ENCODE data around the gene FLNB.

The FLNB gene

GRCh38 chr3:58184982-58185360, 176.7 kb downstream of the FLNB start:
- peaks cover 26% of the 10 kb centered on the region for H3K27me3 Mint-ChIP-seq (ENCODE audit: low read depth)
- TF ChIP-seq, protein P1, sequence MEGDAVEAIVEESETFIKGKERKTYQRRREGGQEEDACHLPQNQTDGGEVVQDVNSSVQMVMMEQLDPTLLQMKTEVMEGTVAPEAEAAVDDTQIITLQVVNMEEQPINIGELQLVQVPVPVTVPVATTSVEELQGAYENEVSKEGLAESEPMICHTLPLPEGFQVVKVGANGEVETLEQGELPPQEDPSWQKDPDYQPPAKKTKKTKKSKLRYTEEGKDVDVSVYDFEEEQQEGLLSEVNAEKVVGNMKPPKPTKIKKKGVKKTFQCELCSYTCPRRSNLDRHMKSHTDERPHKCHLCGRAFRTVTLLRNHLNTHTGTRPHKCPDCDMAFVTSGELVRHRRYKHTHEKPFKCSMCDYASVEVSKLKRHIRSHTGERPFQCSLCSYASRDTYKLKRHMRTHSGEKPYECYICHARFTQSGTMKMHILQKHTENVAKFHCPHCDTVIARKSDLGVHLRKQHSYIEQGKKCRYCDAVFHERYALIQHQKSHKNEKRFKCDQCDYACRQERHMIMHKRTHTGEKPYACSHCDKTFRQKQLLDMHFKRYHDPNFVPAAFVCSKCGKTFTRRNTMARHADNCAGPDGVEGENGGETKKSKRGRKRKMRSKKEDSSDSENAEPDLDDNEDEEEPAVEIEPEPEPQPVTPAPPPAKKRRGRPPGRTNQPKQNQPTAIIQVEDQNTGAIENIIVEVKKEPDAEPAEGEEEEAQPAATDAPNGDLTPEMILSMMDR (IDR thresholded peaks at IDR 0.05; ENCODE audit: unreplicated experiment in 3 of 3), result no peak
- no peak overlapping the region for H3K4me3 Mint-ChIP-seq
- no peaks in the 10 kb centered on the region for H3K9me3 Mint-ChIP-seq
- no peak overlapping the region for H3K27ac Mint-ChIP-seq
- no peaks in the 10 kb centered on the region for H3K36me3 Mint-ChIP-seq (ENCODE audit: low read depth)
- no peaks in the 10 kb centered on the region for H3K4me1 Mint-ChIP-seq

DNA sequence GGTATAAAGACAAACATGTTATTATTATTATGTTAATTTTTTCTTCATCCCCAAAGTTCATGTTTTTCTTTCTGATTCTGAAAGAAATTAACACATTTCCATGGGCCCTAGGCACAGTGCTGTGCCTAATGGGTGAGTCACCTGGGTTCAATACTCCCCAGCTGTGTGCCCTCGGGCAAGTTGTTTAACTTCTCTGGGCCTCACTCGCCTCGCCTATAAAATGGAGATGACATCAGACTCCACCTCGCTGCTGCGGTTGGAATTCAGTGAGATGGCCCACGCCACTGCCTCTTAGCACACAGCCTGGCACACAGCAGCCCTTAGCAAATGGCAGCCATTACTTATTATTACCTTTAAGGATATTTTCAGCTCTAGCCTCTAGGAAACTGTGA, 179.9 kb downstream of the FLNB start:
- no peak overlapping the region for H3K4me3 Mint-ChIP-seq
- no peaks in the 10 kb centered on the region for H3K4me1 Mint-ChIP-seq
- no peak overlapping the region for H3K27ac Mint-ChIP-seq
- no peaks in the 10 kb centered on the region for H3K36me3 Mint-ChIP-seq (ENCODE audit: low read depth)
- TF ChIP-seq, protein P1 (IDR thresholded peaks at IDR 0.05; ENCODE audit: unreplicated experiment in 3 of 3), result no peak
- peaks cover 3% of the 10 kb centered on the region for H3K9me3 Mint-ChIP-seq
- H3K27me3 Mint-ChIP-seq (ENCODE audit: low read depth), result peaks cover 22% of the 10 kb centered on the region

DNA sequence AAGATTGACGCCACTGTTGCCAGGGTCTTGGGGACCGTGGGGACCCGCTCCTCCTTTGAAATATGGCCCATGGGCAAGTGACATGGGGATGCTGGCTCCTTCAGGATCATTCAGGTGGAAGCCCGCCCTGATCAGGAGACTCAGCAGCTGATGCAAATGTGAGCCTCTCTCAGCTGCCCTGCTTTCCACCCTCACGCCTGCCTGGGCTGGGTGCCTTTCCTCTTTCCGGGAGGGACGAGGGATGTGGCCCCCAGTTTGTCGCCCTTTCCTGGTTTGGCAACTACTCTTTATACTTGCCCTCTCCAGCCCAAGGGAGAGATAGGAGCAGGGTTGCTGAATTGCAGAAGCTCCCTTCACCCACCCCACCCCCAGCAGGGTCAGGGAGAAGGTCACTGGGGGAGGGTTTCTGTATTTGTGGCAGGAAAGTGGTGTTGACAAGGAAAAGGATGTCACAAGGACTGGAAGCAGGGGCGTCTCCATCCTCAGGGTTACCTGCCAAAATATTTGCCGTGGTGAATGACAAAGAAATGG, 180.8 kb downstream of the FLNB start:
- Mint-ChIP-seq H3K9me3 (peaks cover 3% of the 10 kb centered on the region), H3K4me1 (no peaks in the 10 kb centered on the region), H3K4me3 (no peak overlapping the region), H3K27ac (no peak overlapping the region), H3K36me3 (ENCODE audit: low read depth) (no peaks in the 10 kb centered on the region), H3K27me3 (ENCODE audit: low read depth) (peaks cover 16% of the 10 kb centered on the region)
- TF ChIP-seq, protein P1 (IDR thresholded peaks at IDR 0.05; ENCODE audit: unreplicated experiment in 3 of 3), result no peak

DNA sequence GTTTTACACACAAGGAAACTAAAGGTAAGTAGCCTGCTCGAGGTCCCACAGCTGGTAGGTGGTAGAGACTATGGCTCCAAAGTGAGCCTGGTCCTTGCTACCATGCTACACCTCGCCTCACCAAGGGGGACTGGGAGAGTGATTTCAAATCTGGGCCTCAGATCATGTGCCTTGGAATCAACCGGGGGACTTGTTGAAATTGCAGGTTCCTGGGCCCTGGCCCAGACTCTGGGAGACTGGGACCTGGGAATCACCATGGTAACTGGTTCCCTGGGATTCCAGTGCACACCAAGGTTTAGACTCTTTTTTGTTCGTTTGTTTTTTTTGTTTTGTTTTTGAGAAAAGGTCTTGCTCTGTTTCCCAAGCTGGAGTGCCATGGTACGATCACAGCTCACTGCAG, 181.5 kb downstream of the FLNB start:
- Mint-ChIP-seq H3K36me3 (ENCODE audit: low read depth) (no peaks in the 10 kb centered on the region), H3K9me3 (peaks cover 3% of the 10 kb centered on the region)

DNA sequence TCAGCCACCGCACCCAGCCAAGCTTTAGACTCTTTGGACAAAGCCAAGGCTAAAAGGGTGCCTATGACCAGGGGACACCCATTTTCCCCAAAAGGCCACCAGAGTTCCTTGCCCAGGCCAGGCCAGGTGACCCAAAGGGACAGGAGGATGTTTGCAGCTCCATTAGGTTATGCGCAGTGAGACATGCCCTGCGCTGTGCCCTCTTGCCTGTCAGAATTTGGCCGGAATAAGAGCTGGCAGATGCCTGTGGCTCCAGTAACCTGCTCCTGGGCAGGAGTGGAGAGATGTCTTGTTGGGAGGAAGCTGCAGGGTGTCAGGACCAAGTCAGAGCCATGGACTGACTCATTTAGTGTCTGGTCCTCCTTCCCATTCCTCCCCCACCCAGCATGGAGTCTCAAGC, 182.1 kb downstream of the FLNB start:
- no peaks in the 10 kb centered on the region for H3K36me3 Mint-ChIP-seq (ENCODE audit: low read depth)
- peaks cover 3% of the 10 kb centered on the region for H3K9me3 Mint-ChIP-seq
- H3K4me3 Mint-ChIP-seq, result no peak overlapping the region
- TF ChIP-seq, protein P1 (IDR thresholded peaks at IDR 0.05; ENCODE audit: unreplicated experiment in 3 of 3), result no peak
- H3K27me3 Mint-ChIP-seq (ENCODE audit: low read depth), result peaks cover 9% of the 10 kb centered on the region
- H3K4me1 Mint-ChIP-seq, result no peaks in the 10 kb centered on the region
- no peak overlapping the region for H3K27ac Mint-ChIP-seq

More for the DNA sequence above, 181.5 kb downstream of the FLNB start:
- Mint-ChIP-seq H3K27ac (no peak overlapping the region), H3K4me3 (no peak overlapping the region), H3K27me3 (ENCODE audit: low read depth) (peaks cover 11% of the 10 kb centered on the region), H3K4me1 (no peaks in the 10 kb centered on the region)
- TF ChIP-seq, protein P1 (IDR thresholded peaks at IDR 0.05; ENCODE audit: unreplicated experiment in 3 of 3), result no peak

DNA sequence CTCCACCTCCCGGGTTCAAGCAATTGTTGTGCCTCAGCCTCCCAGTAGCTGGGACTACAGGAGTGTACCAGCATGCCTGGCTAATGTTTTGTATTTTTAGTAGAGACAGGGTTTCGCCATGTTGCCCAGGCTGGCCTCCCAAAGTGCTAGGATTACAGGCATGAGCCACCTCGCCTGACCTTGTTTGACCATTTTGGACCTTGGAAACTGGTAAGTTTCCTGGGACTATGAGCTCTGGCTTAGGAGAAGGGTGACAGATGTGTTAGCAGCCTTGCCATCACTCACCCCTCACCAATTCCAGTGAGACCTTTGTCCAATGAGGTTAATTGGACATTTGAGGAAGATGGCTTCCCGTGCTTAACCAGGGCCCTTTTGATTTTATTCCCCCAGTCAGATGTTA, 182.7 kb downstream of the FLNB start:
- no peaks in the 10 kb centered on the region for H3K36me3 Mint-ChIP-seq (ENCODE audit: low read depth)
- no peak overlapping the region for H3K4me3 Mint-ChIP-seq
- no peaks in the 10 kb centered on the region for H3K4me1 Mint-ChIP-seq

More for the DNA sequence above, 182.7 kb downstream of the FLNB start:
- peak overlapping the region in 1 of 3 experiments; percentile 20 for H3K27ac Mint-ChIP-seq
- H3K27me3 Mint-ChIP-seq (ENCODE audit: low read depth), result peaks cover 8% of the 10 kb centered on the region
- TF ChIP-seq, protein P1 (IDR thresholded peaks at IDR 0.05; ENCODE audit: unreplicated experiment in 3 of 3), result no peak
- H3K9me3 Mint-ChIP-seq, result peaks cover 3% of the 10 kb centered on the region
